Ovary (tissue), 3 donors: ENCODE data around the gene NEFH.

Source experiments
- EP300 ChIP-seq: sonication (generic); formaldehyde crosslinking; IDR thresholded peaks from one replicate; pipeline ENCODE4 v1.6.1; 2017; ENCODE audit warnings: antibody characterized with exemption
- POLR2A ChIP-seq: fragments of 450-650 bp; IDR thresholded peaks from one replicate; pipeline ENCODE4 v1.6.1; 2017; ENCODE audit warnings: antibody characterized with exemption, mild to moderate bottlenecking, moderate library complexity
- TF ChIP-seq, protein P1 (sequence below), 3 donors: fragments of 450-650 bp in 2 of 3; fragments of 200-600 bp in 1 of 3; IDR thresholded peaks; one replicate each; pipeline versions ENCODE4 v1.5.1 to v1.8.0; 2016 to 2022; ENCODE audit warnings: antibody characterized with exemption in 3 of 3, mild to moderate bottlenecking in 1 of 3
- donor health status: DM: no; HTN: no; CAD: no.

DNA sequence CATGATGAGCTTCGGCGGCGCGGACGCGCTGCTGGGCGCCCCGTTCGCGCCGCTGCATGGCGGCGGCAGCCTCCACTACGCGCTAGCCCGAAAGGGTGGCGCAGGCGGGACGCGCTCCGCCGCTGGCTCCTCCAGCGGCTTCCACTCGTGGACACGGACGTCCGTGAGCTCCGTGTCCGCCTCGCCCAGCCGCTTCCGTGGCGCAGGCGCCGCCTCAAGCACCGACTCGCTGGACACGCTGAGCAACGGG lies 169 bp downstream of the NEFH start:
- TF ChIP-seq, protein P1, sequence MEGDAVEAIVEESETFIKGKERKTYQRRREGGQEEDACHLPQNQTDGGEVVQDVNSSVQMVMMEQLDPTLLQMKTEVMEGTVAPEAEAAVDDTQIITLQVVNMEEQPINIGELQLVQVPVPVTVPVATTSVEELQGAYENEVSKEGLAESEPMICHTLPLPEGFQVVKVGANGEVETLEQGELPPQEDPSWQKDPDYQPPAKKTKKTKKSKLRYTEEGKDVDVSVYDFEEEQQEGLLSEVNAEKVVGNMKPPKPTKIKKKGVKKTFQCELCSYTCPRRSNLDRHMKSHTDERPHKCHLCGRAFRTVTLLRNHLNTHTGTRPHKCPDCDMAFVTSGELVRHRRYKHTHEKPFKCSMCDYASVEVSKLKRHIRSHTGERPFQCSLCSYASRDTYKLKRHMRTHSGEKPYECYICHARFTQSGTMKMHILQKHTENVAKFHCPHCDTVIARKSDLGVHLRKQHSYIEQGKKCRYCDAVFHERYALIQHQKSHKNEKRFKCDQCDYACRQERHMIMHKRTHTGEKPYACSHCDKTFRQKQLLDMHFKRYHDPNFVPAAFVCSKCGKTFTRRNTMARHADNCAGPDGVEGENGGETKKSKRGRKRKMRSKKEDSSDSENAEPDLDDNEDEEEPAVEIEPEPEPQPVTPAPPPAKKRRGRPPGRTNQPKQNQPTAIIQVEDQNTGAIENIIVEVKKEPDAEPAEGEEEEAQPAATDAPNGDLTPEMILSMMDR (IDR thresholded peaks at IDR 0.05) = no peak
- no peak for TF ChIP-seq EP300
- TF ChIP-seq POLR2A = no peak
